HG02943 (cell line): Measurements from ENCODE around the gene PLK2.

Experiments used
- ATAC-seq: cut with Tn5 transposase; IDR thresholded peaks from one replicate; pipeline ENCODE4 v1.9.1; 2021; ENCODE audit warnings: mild to moderate bottlenecking, low read depth, moderate library complexity; ENCODE audit not compliant: unreplicated experiment

Gene PLK2

GRCh38 chr5:58451732-58452565, 7.9 kb downstream of the PLK2 start:
- ATAC-seq = no peak

GRCh38 chr5:58450811-58451629, 8.9 kb downstream of the PLK2 start:
- ATAC-seq = no peak

GRCh38 chr5:58450018-58450417, 9.9 kb downstream of the PLK2 start:
- ATAC-seq = no peak

- no peak for ATAC-seq
These were observed 12.7 kb downstream of the PLK2 start for GRCh38 chr5:58447226-58447625.

GRCh38 chr5:58446024-58446423, 13.9 kb downstream of the PLK2 start:
- ATAC-seq = no peak

GRCh38 chr5:58444805-58445204, 15.1 kb downstream of the PLK2 start:
- no peak for ATAC-seq

- no peak for ATAC-seq
These were observed 18.9 kb downstream of the PLK2 start for GRCh38 chr5:58440901-58441460.

GRCh38 chr5:58439094-58439644, 20.7 kb downstream of the PLK2 start:
- ATAC-seq = no peak

- no peak for ATAC-seq
These were observed 22.2 kb downstream of the PLK2 start for GRCh38 chr5:58437661-58438060.

GRCh38 chr5:58431832-58432231, 28.1 kb downstream of the PLK2 start:
- ATAC-seq = no peak

- no peak for ATAC-seq
These were observed 47.0 kb downstream of the PLK2 start for GRCh38 chr5:58412932-58413331.

- ATAC-seq = no peak
These were observed 47.8 kb downstream of the PLK2 start for GRCh38 chr5:58412081-58412480.

GRCh38 chr5:58411372-58411771, 48.5 kb downstream of the PLK2 start:
- ATAC-seq = no peak

- ATAC-seq = no peak
These were observed 49.4 kb downstream of the PLK2 start for GRCh38 chr5:58410441-58410840.

GRCh38 chr5:58407042-58407719, 52.7 kb downstream of the PLK2 start:
- no peak for ATAC-seq

GRCh38 chr5:58406394-58406793, 53.5 kb downstream of the PLK2 start:
- ATAC-seq = no peak

- ATAC-seq = no peak
These were observed 54.7 kb downstream of the PLK2 start for GRCh38 chr5:58405175-58405574.

- ATAC-seq = no peak
These were observed 55.2 kb downstream of the PLK2 start for GRCh38 chr5:58404734-58405133.
